Measurements from ENCODE around the gene CNNM4. TPM values are rescaled to one million over a fixed set of nuclear protein-coding genes. Genes with fewer than 3 reads are reported as not detected.

Gene CNNM4
- polyA plus RNA-seq, 1 of the 3 experiments (the other 2 are of a cell fraction) = 5.5 TPM

DNA sequence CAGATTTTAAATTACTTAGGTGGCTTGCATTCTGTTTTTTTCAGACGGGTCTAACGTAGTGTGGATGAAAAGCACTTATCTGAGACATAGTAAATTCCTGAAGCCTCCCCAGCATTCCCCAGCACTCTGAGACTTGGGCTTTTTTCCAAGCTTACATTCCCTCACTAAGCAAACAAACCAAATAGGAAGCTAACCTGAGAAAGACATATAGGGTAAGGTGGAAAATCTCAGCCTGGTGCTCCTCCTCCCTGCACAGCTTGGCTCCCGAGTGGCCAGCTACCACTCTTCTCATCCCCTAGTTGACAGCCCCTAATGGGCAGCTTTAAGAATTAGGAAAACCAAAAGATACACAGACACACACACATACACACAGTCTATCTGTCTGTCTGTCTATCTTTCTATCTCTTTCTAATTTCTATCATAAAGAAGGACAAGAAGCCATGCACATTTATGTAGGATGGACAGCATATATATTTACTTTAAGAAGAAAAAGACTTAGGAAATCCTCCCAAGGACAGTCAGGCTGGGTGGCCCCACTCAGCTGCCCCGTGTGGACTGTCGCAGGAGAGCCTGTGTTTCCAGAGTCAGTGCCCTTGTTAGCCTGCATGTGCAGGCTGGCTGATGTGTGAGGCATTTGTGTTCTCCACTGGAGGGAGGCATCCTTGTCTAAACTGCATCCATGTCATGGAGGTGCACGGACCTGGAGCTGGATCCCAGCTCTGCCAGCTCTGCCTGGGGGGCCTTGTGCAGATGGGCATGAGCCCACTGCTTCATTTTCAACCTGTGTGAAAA is 63.6 kb downstream of the CNNM4 start:
- TF ChIP-seq, protein P1, sequence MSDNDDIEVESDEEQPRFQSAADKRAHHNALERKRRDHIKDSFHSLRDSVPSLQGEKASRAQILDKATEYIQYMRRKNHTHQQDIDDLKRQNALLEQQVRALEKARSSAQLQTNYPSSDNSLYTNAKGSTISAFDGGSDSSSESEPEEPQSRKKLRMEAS (IDR thresholded peaks at IDR 0.05; ENCODE audit: low read depth) = no peak
- TF ChIP-seq, protein P2, sequence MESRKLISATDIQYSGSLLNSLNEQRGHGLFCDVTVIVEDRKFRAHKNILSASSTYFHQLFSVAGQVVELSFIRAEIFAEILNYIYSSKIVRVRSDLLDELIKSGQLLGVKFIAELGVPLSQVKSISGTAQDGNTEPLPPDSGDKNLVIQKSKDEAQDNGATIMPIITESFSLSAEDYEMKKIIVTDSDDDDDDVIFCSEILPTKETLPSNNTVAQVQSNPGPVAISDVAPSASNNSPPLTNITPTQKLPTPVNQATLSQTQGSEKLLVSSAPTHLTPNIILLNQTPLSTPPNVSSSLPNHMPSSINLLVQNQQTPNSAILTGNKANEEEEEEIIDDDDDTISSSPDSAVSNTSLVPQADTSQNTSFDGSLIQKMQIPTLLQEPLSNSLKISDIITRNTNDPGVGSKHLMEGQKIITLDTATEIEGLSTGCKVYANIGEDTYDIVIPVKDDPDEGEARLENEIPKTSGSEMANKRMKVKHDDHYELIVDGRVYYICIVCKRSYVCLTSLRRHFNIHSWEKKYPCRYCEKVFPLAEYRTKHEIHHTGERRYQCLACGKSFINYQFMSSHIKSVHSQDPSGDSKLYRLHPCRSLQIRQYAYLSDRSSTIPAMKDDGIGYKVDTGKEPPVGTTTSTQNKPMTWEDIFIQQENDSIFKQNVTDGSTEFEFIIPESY (IDR thresholded peaks at IDR 0.05; ENCODE audit: borderline replicate concordance, low read depth) = no peak
- no peak for TF ChIP-seq EZH2phosphoT487 (IDR thresholded peaks at IDR 0.05; ENCODE audit: borderline replicate concordance, low read depth)
- TF ChIP-seq, protein P3, sequence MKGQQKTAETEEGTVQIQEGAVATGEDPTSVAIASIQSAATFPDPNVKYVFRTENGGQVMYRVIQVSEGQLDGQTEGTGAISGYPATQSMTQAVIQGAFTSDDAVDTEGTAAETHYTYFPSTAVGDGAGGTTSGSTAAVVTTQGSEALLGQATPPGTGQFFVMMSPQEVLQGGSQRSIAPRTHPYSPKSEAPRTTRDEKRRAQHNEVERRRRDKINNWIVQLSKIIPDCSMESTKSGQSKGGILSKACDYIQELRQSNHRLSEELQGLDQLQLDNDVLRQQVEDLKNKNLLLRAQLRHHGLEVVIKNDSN (IDR thresholded peaks at IDR 0.05; ENCODE audit: borderline replicate concordance, low read depth) = no peak
- TF ChIP-seq, protein P4, sequence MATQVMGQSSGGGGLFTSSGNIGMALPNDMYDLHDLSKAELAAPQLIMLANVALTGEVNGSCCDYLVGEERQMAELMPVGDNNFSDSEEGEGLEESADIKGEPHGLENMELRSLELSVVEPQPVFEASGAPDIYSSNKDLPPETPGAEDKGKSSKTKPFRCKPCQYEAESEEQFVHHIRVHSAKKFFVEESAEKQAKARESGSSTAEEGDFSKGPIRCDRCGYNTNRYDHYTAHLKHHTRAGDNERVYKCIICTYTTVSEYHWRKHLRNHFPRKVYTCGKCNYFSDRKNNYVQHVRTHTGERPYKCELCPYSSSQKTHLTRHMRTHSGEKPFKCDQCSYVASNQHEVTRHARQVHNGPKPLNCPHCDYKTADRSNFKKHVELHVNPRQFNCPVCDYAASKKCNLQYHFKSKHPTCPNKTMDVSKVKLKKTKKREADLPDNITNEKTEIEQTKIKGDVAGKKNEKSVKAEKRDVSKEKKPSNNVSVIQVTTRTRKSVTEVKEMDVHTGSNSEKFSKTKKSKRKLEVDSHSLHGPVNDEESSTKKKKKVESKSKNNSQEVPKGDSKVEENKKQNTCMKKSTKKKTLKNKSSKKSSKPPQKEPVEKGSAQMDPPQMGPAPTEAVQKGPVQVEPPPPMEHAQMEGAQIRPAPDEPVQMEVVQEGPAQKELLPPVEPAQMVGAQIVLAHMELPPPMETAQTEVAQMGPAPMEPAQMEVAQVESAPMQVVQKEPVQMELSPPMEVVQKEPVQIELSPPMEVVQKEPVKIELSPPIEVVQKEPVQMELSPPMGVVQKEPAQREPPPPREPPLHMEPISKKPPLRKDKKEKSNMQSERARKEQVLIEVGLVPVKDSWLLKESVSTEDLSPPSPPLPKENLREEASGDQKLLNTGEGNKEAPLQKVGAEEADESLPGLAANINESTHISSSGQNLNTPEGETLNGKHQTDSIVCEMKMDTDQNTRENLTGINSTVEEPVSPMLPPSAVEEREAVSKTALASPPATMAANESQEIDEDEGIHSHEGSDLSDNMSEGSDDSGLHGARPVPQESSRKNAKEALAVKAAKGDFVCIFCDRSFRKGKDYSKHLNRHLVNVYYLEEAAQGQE (IDR thresholded peaks at IDR 0.05; ENCODE audit: low read depth, low read length) = no peak
- TF ChIP-seq, protein P5, sequence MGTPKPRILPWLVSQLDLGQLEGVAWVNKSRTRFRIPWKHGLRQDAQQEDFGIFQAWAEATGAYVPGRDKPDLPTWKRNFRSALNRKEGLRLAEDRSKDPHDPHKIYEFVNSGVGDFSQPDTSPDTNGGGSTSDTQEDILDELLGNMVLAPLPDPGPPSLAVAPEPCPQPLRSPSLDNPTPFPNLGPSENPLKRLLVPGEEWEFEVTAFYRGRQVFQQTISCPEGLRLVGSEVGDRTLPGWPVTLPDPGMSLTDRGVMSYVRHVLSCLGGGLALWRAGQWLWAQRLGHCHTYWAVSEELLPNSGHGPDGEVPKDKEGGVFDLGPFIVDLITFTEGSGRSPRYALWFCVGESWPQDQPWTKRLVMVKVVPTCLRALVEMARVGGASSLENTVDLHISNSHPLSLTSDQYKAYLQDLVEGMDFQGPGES (IDR thresholded peaks at IDR 0.05; ENCODE audit: low read depth, low read length) = no peak
- TF ChIP-seq RFX5 (IDR thresholded peaks at IDR 0.05; ENCODE audit: low read length) = no peak
- no peak for TF ChIP-seq RXRA (IDR thresholded peaks at IDR 0.05; ENCODE audit: borderline replicate concordance, low read depth)
- TF ChIP-seq JUND (IDR thresholded peaks at IDR 0.05) = no peak
- TF ChIP-seq MEF2A (IDR thresholded peaks at IDR 0.05; ENCODE audit: borderline replicate concordance, low read depth) = no peak
- TF ChIP-seq, protein P6, sequence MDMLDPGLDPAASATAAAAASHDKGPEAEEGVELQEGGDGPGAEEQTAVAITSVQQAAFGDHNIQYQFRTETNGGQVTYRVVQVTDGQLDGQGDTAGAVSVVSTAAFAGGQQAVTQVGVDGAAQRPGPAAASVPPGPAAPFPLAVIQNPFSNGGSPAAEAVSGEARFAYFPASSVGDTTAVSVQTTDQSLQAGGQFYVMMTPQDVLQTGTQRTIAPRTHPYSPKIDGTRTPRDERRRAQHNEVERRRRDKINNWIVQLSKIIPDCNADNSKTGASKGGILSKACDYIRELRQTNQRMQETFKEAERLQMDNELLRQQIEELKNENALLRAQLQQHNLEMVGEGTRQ (IDR thresholded peaks at IDR 0.05; ENCODE audit: borderline replicate concordance, low read depth, low read length) = no peak
- no peak for TF ChIP-seq GABPA (IDR thresholded peaks at IDR 0.05; ENCODE audit: low read depth)
- no peak for DNase-seq
- Histone ChIP-seq H3F3A (replicated peaks; ENCODE audit: insufficient read depth) (peaks cover 7% of the 10 kb centered on the region), H2AFZ (ENCODE audit: low read depth) (no peak overlapping the region), H3K4me2 (no peak overlapping the region), H3K9me3 (no peaks in the 10 kb centered on the region), H3K4me3 (ENCODE audit: low read depth in 2 of 2, low read length in 1 of 2) (no peak overlapping the region), H3K4me1 (ENCODE audit: control insufficient read depth in 1 of 2, insufficient read depth in 2 of 2, low read depth in 1 of 2, low read length in 1 of 2) (peaks cover 0 to 28% of the 10 kb centered on the region in 2 experiments; a peak in 1 of 4 replicates), H3K27ac (ENCODE audit: low read depth in 2 of 2, low read length in 1 of 2) (no peak overlapping the region), H4K20me1 (ENCODE audit: insufficient read depth) (0 out of 2 replicates have a peak, but pooled peaks cover 16% of the 10 kb centered on the region), H3K79me2 (ENCODE audit: insufficient read depth) (no peaks in the 10 kb centered on the region; the same call in 1 of the 2 replicates), H3K27me3 (ENCODE audit: insufficient read depth) (no peaks in the 10 kb centered on the region), H3K36me3 (replicated peaks in 1 of 2; ENCODE audit: control insufficient read depth in 1 of 2, insufficient read depth in 2 of 2, low read length in 1 of 2) (peaks cover 0 to 21% of the 10 kb centered on the region in 2 experiments), H3K9me2 (no peaks in the 10 kb centered on the region), H3K9ac (no peak overlapping the region)
- CTCF ChIA-PET = interaction anchor here (0.5 to 1.1 kb wide), 2 partner anchors 34 to 128 kb away, joined by 3 to 4 read pairs; no protein-coding TSS in a partner anchor
- 92% methylated on average over 6 of the region's 6 CpGs for WGBS (ENCODE audit: low lambda C conversion rate)
- POLR2A ChIA-PET = no interaction called here
